Neuron (in vitro differentiated cells): ENCODE results near the gene DNAL1.
"Not testable (repeated sequence)": the region's sequence is repeated elsewhere in the genome, so short reads cannot be mapped to it uniquely, and the experiment has no call there.

Experiments used
- H2AFZ ChIP-seq: one replicate; pipeline ENCODE4 v1.6.1; 2013; ENCODE audit warnings: low read depth, mild to moderate bottlenecking, inconsistent platforms, low read length, moderate library complexity
- H3K27me3 ChIP-seq: one replicate; pipeline ENCODE4 v1.6.1; 2013; ENCODE audit warnings: low read length; ENCODE audit not compliant: insufficient read depth
- H3K36me3 ChIP-seq: one replicate; pipeline ENCODE4 v1.6.1; 2013; ENCODE audit warnings: low read length; ENCODE audit not compliant: insufficient read depth
- H3K4me1 ChIP-seq: one replicate; pipeline ENCODE4 v1.6.1; 2013; ENCODE audit warnings: low read length; ENCODE audit not compliant: insufficient read depth
- H3K4me3 ChIP-seq: 2 replicates; pipeline ENCODE4 v1.5.1; 2013; ENCODE audit warnings: mild to moderate bottlenecking, low read length, moderate library complexity
- H3K9me3 ChIP-seq: one replicate; pipeline ENCODE4 v1.6.1; 2013; ENCODE audit warnings: low read length

The DNAL1 gene

GRCh38 chr14:73695082-73695481 is 50.3 kb downstream of the DNAL1 start:
- Histone ChIP-seq H3K9me3 (no peaks in the 10 kb centered on the region), H3K4me1 (no peaks in the 10 kb centered on the region), H3K4me3 (no peak overlapping the region), H3K36me3 (peaks cover 22% of the 10 kb centered on the region), H2AFZ (no peak overlapping the region), H3K27me3 (no peaks in the 10 kb centered on the region)

DNA sequence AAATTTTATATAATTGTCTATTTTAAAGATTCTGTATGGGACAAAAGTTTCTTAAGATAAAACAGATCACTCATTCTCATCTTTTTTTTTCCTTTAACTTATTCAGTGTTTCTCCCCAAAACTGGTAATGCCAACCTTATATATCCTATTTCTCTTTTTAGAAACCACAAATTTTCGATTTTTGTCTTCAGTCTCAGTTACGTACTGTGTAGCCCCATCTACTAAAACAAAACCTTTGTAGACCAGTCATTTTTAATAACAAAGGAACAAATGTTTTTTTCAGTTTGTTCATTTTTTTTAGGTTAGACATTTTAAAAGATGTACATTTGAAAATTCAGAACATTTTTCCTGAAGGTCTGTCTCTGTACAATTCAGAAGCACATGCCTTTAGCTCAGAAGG is 51.2 kb downstream of the DNAL1 start:
- peaks cover 18% of the 10 kb centered on the region for H3K36me3 ChIP-seq
- no peak overlapping the region for H3K4me3 ChIP-seq
- H3K4me1 ChIP-seq = no peaks in the 10 kb centered on the region
- H3K9me3 ChIP-seq = no peaks in the 10 kb centered on the region
- H3K27me3 ChIP-seq = no peaks in the 10 kb centered on the region
- no peak overlapping the region for H2AFZ ChIP-seq

- Histone ChIP-seq H2AFZ (no peak overlapping the region), H3K4me1 (no peaks in the 10 kb centered on the region), H3K27me3 (no peaks in the 10 kb centered on the region), H3K36me3 (peaks cover 17% of the 10 kb centered on the region), H3K9me3 (no peaks in the 10 kb centered on the region), H3K4me3 (no peak overlapping the region)
Observed at GRCh38 chr14:73696466-73697400, 51.9 kb downstream of the DNAL1 start.

GRCh38 chr14:73700325-73700724 is 55.5 kb downstream of the DNAL1 start:
- H3K36me3 ChIP-seq = peaks cover 7% of the 10 kb centered on the region
- no peak overlapping the region for H2AFZ ChIP-seq
- H3K9me3 ChIP-seq = no peaks in the 10 kb centered on the region
- no peaks in the 10 kb centered on the region for H3K4me1 ChIP-seq
- H3K4me3 ChIP-seq = no peak overlapping the region
- no peaks in the 10 kb centered on the region for H3K27me3 ChIP-seq

- not testable (repeated sequence) for H2AFZ ChIP-seq, H3K36me3 ChIP-seq
Observed at GRCh38 chr14:73708076-73708475, 63.3 kb downstream of the DNAL1 start.

GRCh38 chr14:73709904-73710469 is 65.2 kb downstream of the DNAL1 start:
- Histone ChIP-seq H2AFZ (no peak overlapping the region), H3K36me3 (peaks cover 8% of the 10 kb centered on the region), H3K4me1 (peaks cover 10% of the 10 kb centered on the region), H3K4me3 (no peak overlapping the region), H3K9me3 (no peaks in the 10 kb centered on the region), H3K27me3 (no peaks in the 10 kb centered on the region)

More at GRCh38 chr14:73708076-73708475, 63.3 kb downstream of the DNAL1 start:
- H3K9me3 ChIP-seq, H3K4me3 ChIP-seq, H3K27me3 ChIP-seq, H3K4me1 ChIP-seq: not testable (repeated sequence)

DNA sequence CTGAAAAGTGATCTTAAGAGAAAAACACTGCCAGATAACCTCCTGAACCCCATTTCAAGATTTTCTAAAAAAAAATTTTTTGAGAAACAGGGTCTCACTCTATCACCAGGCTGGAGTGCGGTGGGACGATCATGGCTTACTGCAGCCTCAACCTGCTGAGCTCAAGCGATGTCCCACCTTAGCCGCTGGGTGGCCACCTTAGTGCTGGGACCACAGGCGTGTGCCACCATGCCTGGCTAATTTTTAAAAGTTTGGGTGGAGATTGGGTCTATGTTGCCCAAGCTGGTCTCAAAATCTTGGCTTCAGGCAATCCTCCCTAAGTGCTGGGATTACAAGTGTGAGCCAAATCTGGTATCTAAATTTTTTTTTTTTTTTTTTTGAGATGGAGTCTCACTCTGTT is 66.0 kb downstream of the DNAL1 start:
- peaks cover 9% of the 10 kb centered on the region for H3K36me3 ChIP-seq
- peaks cover 18% of the 10 kb centered on the region for H3K4me1 ChIP-seq
- H2AFZ ChIP-seq = no peak overlapping the region
- no peak overlapping the region for H3K4me3 ChIP-seq
- H3K9me3 ChIP-seq = no peaks in the 10 kb centered on the region
- no peaks in the 10 kb centered on the region for H3K27me3 ChIP-seq

DNA sequence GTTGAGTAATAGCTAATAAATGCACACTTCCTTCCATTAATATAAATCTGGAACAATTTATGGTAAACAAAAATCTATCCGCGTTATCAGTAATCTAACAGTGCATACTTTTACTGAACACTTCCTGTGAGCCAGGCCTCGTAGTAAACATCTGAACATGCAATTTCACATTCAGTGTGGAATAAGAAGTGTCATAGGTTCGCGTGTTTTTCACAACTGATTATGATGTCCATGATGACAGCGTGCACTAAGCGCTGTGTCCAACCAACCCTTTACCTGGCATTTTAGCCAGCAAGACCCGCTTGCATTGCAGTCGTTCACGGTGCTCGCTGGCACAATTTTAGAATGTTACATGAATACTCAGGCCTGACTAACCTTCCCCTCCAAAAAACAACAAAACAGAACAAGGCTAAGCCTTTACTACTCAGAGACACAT is 67.3 kb downstream of the DNAL1 start:
- H3K36me3 ChIP-seq = peaks cover 11% of the 10 kb centered on the region
- no peaks in the 10 kb centered on the region for H3K27me3 ChIP-seq
- no peaks in the 10 kb centered on the region for H3K9me3 ChIP-seq
- peak overlapping the region; percentile 97 for H3K4me3 ChIP-seq
- H3K4me1 ChIP-seq = peaks cover 20% of the 10 kb centered on the region
- H2AFZ ChIP-seq = no peak overlapping the region

GRCh38 chr14:73712540-73713180 is 67.9 kb downstream of the DNAL1 start:
- H3K36me3 ChIP-seq = peaks cover 11% of the 10 kb centered on the region
- H3K4me3 ChIP-seq = peak overlapping the region; percentile 97
- H3K4me1 ChIP-seq = peaks cover 20% of the 10 kb centered on the region
- H2AFZ ChIP-seq = no peak overlapping the region
- no peaks in the 10 kb centered on the region for H3K9me3 ChIP-seq
- H3K27me3 ChIP-seq = no peaks in the 10 kb centered on the region

GRCh38 chr14:73713206-73713802 is 68.5 kb downstream of the DNAL1 start:
- Histone ChIP-seq H3K4me3 (peak overlapping the region; percentile 97), H3K4me1 (peaks cover 20% of the 10 kb centered on the region), H2AFZ (peak overlapping the region; percentile 53), H3K27me3 (no peaks in the 10 kb centered on the region), H3K9me3 (no peaks in the 10 kb centered on the region), H3K36me3 (peaks cover 17% of the 10 kb centered on the region)

DNA sequence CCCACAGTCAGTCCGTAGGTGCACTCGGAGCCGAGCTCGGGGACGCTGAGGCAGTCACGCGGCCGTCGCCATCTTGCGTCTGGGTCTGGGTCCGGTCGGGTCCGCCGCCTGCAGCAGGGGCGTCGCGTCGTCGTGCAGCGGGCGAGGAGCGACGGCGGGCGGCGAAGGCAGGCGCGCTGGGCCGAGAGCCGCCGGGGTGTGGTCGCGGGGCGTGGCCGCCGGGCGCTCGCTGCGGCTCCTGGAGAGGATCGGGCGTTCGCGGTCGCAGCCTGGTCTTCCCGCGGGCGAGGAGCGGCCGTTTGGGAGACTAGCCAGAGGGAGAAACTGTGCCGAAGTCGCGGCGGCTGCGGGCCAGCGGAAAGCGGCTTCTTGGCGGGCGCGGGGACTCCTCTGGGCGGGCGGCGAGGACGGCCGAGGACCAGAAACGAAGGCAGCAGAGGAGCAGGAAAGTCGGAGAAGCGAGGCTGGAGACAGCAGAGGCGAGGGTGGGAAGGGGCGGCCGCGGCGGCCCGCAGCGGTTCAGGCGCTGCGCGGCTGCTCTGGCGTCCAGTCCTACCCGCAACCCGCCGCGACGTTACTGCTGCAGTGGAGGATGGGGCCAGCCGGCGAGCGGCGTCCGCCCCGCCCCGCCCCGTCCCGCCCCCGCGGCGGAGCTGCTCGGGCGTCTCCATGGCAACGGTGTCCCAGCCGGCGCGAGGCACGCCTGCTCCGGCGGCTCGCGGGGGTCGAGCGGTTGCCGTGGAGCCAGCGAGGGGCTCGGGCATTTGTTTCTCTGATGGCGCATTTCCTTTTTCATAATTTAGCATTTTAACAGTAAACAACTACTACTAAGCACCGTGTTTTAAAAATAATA is 69.2 kb downstream of the DNAL1 start, which contains the start of gene PNMA1:
Gene PNMA1, minus strand, starts transcription at position 582 of the 853 bp plus-strand sequence. CDS start 745 bp downstream, outside the sequence.
- Histone ChIP-seq H3K36me3 (peaks cover 17% of the 10 kb centered on the region), H3K9me3 (no peaks in the 10 kb centered on the region), H3K4me3 (peak within 1 kb of the TSS; percentile 97), H3K27me3 (no peaks in the 10 kb centered on the region), H2AFZ (peak within 1 kb of the TSS; percentile 53), H3K4me1 (peaks cover 20% of the 10 kb centered on the region)

DNA sequence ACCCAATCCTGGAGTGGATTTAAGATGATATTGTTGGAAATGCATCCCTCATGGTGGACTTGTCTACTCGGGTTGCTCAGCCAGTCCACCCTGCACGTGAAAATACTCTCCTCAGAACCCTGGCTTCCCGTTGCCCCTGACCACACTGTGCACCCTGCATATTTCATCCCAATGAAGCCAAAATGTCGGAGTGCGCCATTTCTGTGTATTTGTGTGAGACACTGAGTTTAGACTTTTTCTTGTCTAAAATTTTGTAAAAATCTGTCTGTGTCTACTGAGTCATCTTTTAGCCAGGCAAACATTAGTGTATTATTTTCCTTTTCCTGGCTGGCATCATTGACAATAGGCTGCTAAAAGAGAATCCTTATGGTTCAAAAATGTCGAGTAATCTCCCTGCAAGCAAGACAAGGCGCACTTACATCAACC is 69.9 kb downstream of the DNAL1 start:
- peaks cover 22% of the 10 kb centered on the region for H3K36me3 ChIP-seq
- H2AFZ ChIP-seq = peak overlapping the region; percentile 27
- H3K4me3 ChIP-seq = peak overlapping the region; percentile 97
- H3K9me3 ChIP-seq = no peaks in the 10 kb centered on the region
- H3K4me1 ChIP-seq = peaks cover 20% of the 10 kb centered on the region
- H3K27me3 ChIP-seq = no peaks in the 10 kb centered on the region
